Ovary (tissue), 9 donors: ENCODE measurements around the gene CDK8. TPM values are rescaled to one million over a fixed set of nuclear protein-coding genes. Genes with fewer than 3 reads are reported as not detected.

Source experiments
- DNase-seq, 5 donors: peaks; one replicate each; pipeline ENCODE4 v3.0.0-alpha.2; 2019 to 2020
- H3K27ac ChIP-seq, 2 donors: fragments of 200-600 bp; one replicate each; pipeline versions ENCODE4 v1.5.1 to v1.8.0; 2019 to 2022
- H3K27me3 ChIP-seq: fragments of 200-600 bp; one replicate; pipeline ENCODE4 v1.8.0; 2022
- H3K36me3 ChIP-seq: fragments of 200-600 bp; sonication (generic); one replicate; pipeline ENCODE4 v1.5.1; 2019
- H3K4me1 ChIP-seq: one replicate; pipeline ENCODE4 v1.8.1; 2013; ENCODE audit warnings: mild to moderate bottlenecking, moderate library complexity; ENCODE audit not compliant: insufficient read depth
- H3K4me3 ChIP-seq: fragments of 200-600 bp; sonication (generic); one replicate; pipeline ENCODE4 v1.5.1; 2017
- H3K9me3 ChIP-seq, 2 donors: fragments of 200-600 bp in 1 of 2; sonication (generic) in 1 of 2; one replicate each; pipeline versions ENCODE4 v1.5.1 to v1.8.1; 2013 to 2019; ENCODE audit warnings: mild to moderate bottlenecking in 1 of 2, moderate library complexity in 1 of 2
- EP300 ChIP-seq: sonication (generic); formaldehyde crosslinking; IDR thresholded peaks from one replicate; pipeline ENCODE4 v1.6.1; 2017; ENCODE audit warnings: antibody characterized with exemption
- POLR2A ChIP-seq: fragments of 450-650 bp; IDR thresholded peaks from one replicate; pipeline ENCODE4 v1.6.1; 2017; ENCODE audit warnings: antibody characterized with exemption, mild to moderate bottlenecking, moderate library complexity
- WGBS, 3 donors: extraction: QIAGEN DNeasy Blood & Tissue Kit in 1 of 3; methylation state at CpG; one replicate each; pipeline versions ENCODE4 v1.1.5 to v1.1.7; 2013 to 2017; 5-methylcytosine and 5-hydroxymethylcytosine counted together
- intact Hi-C, 4 donors: fragments of 100-400 bp; cut with DNase I; formaldehyde crosslinking; loops; one replicate each; pipeline versions ENCODE4 v1.11.0 to v1.15.1; 2022 to 2023
- polyA plus RNA-seq, 2 donors: library from polyadenylated mRNA; stranded (reverse); fragments of 200-250 nt in 1 of 2; fragments of 350-450 nt in 1 of 2; fragmentation: Illumina TruSeq in 1 of 2; extraction: RNeasy Lipid Tissue Mini Kit (QIAGEN cat#74804) in 1 of 2; gene quantifications; one replicate each; pipeline ENCODE4 v1.2.3, GENCODE V29; 2013 to 2014
- total RNA-seq, 7 donors: library from RNA; depleted of rRNA in 2 of 7; stranded (reverse); fragments of >200 nt in 2 of 7; fragmentation: NEBNext Ultra II Directional in 3 of 7; extraction: Animal tissue kit (Norgen Biotek cat#: 25700) in 3 of 7; gene quantifications; one replicate each; pipeline versions ENCODE4 v1.1.0 to v1.2.4, GENCODE V29; 2016 to 2023
- TF ChIP-seq, protein P1 (sequence below), 3 donors: fragments of 450-650 bp in 2 of 3; fragments of 200-600 bp in 1 of 3; IDR thresholded peaks; one replicate each; pipeline versions ENCODE4 v1.5.1 to v1.8.0; 2016 to 2022; ENCODE audit warnings: antibody characterized with exemption in 3 of 3, mild to moderate bottlenecking in 1 of 3
- donor health status: DM: no; HTN: no; CAD: no; lungs with moderate emphysema.
- donor health status: DM: no; HTN: no; CAD: no.
- donor health status: Bipolar disorder and iron deficiency.
- donor health status: DM: yes; HTN: yes; CAD: no.
- donor health status: DM: no; HTN: no; CAD: no.
- donor health status: DM: yes; HTN: yes; CAD: no.

The CDK8 gene
- total and polyA plus RNA-seq, 9 donors = 5.2 to 11.6 (median 8.3) TPM

- Histone ChIP-seq H3K4me3 (no peak overlapping the region), H3K27ac (no peak overlapping the region), H3K4me1 (no peaks in the 10 kb centered on the region), H3K27me3 (no peaks in the 10 kb centered on the region), H3K9me3 (no peaks in the 10 kb centered on the region), H3K36me3 (no peaks in the 10 kb centered on the region)
- WGBS, 3 donors = 82 to 85% (median 84%) methylated on average over 2 of the region's 2 CpGs
- TF ChIP-seq EP300 (no peak), POLR2A (no peak)
- TF ChIP-seq, protein P1, sequence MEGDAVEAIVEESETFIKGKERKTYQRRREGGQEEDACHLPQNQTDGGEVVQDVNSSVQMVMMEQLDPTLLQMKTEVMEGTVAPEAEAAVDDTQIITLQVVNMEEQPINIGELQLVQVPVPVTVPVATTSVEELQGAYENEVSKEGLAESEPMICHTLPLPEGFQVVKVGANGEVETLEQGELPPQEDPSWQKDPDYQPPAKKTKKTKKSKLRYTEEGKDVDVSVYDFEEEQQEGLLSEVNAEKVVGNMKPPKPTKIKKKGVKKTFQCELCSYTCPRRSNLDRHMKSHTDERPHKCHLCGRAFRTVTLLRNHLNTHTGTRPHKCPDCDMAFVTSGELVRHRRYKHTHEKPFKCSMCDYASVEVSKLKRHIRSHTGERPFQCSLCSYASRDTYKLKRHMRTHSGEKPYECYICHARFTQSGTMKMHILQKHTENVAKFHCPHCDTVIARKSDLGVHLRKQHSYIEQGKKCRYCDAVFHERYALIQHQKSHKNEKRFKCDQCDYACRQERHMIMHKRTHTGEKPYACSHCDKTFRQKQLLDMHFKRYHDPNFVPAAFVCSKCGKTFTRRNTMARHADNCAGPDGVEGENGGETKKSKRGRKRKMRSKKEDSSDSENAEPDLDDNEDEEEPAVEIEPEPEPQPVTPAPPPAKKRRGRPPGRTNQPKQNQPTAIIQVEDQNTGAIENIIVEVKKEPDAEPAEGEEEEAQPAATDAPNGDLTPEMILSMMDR (IDR thresholded peaks at IDR 0.05) = no peak
- intact Hi-C loops = no loop called here
- DNase-seq = no peak
Measured at GRCh38 chr13:26380930-26381329, 127.0 kb downstream of the CDK8 start.

DNA sequence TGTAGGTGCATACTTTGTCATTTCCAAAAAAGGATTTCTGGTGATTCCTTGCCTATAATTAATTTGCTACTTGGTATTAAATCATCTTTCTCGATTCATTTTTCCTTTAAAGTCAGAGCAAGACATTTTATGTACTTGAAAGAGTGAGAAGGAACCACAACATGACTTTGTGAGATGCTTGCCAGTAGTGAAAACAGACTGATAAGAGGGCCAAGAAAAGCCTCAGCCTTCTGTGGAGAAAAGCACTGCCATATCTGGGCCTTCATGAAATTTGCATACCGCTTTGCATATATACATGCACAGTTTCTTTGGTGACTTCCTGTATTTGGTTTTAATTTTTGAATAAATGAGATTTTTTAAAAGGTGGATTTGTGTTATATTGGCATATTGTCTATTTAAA lies 128.4 kb downstream of the CDK8 start:
- Histone ChIP-seq H3K4me1 (no peaks in the 10 kb centered on the region), H3K27ac (no peak overlapping the region), H3K27me3 (no peaks in the 10 kb centered on the region), H3K4me3 (no peak overlapping the region), H3K36me3 (no peaks in the 10 kb centered on the region), H3K9me3 (no peaks in the 10 kb centered on the region)
- TF ChIP-seq, protein P1 (IDR thresholded peaks at IDR 0.05) = no peak
- TF ChIP-seq POLR2A (no peak), EP300 (no peak)
- no peak for DNase-seq
- 69 to 81% (median 73%) methylated on average over 2 of the region's 2 CpGs for WGBS, 3 donors
- intact Hi-C loops = no loop called here

DNA sequence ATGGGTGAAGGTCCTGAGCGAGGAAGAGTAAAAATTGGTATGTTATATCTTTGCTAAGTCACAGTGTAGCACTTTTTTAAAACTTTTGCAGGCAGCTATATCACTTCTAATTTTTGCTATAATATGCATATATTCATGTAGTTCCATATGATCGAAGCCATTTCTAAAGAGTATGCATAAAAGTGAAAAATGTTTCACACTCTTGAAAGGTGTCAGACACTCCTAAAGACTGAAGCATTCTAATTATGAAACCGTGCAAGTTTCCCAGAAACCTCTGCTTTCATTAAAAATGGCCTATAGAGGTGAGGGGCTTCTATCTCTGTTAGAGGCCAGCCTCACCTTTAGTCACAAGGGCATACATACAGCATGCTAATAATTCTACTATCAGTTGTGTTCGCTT lies 128.9 kb downstream of the CDK8 start:
- H3K9me3 ChIP-seq = no peaks in the 10 kb centered on the region
- intact Hi-C loops = no loop called here
- H3K27me3 ChIP-seq = no peaks in the 10 kb centered on the region
- no peak overlapping the region for H3K27ac ChIP-seq
- H3K4me1 ChIP-seq = no peaks in the 10 kb centered on the region
- no peaks in the 10 kb centered on the region for H3K36me3 ChIP-seq
- WGBS, 3 donors = 92 to 96% (median 95%) methylated on average over 4 of the region's 4 CpGs
- DNase-seq = no peak
- TF ChIP-seq POLR2A (no peak), EP300 (no peak)
- TF ChIP-seq, protein P1 (IDR thresholded peaks at IDR 0.05) = no peak
- no peak overlapping the region for H3K4me3 ChIP-seq

DNA sequence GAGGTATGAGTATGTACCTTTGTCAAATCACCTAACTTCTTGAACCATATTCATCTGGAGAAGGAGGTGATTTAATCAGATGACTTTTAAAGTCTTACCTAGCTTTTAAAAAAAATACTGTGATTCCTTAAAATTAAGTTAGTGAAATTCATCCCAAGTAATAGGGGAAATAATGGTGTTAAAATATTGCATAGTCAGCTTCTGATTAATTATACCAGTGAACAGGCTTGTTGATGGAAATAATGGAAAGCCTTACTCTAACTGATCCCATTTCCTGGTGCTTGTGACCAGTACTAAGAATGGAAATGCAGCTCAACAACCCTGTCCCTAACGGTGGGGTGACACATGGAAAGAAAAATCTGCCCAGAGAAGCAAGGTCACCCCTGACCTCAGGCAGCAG lies 130.7 kb downstream of the CDK8 start:
- DNase-seq = no peak
- no peak overlapping the region for H3K4me3 ChIP-seq
- WGBS, 3 donors = 72 to 97% (median 84%) methylated on average over 1 of the region's 1 CpG
- no peaks in the 10 kb centered on the region for H3K36me3 ChIP-seq
- H3K27me3 ChIP-seq = no peaks in the 10 kb centered on the region
- no peak for TF ChIP-seq EP300
- TF ChIP-seq, protein P1 (IDR thresholded peaks at IDR 0.05) = no peak
- TF ChIP-seq POLR2A = no peak
- no peak overlapping the region for H3K27ac ChIP-seq
- no peaks in the 10 kb centered on the region for H3K9me3 ChIP-seq
- intact Hi-C loops = no loop called here
- H3K4me1 ChIP-seq = no peaks in the 10 kb centered on the region

DNA sequence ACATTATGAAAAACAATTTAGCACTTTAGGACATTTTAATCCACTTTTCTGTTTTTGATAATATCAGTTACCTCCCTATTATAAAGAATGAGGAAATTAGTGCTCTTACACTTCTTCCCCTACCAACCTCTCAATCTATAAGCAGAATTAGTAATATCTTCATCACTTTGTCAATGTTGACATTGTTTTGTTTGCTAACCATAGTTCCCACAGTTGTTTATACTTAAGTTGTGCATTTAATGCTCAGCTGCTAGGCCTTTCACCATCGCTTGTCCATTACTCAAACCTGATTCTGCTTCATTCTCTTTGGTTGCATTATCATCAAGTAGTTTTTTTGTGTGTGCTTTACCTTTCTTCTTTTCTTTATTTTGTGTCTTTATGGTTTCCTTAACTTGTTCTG lies 132.1 kb downstream of the CDK8 start:
- no peak for TF ChIP-seq EP300
- no peak for TF ChIP-seq POLR2A
- TF ChIP-seq, protein P1 (IDR thresholded peaks at IDR 0.05) = no peak
- Histone ChIP-seq H3K9me3 (no peaks in the 10 kb centered on the region), H3K4me1 (no peaks in the 10 kb centered on the region), H3K36me3 (no peaks in the 10 kb centered on the region), H3K27ac (no peak overlapping the region), H3K27me3 (no peaks in the 10 kb centered on the region), H3K4me3 (no peak overlapping the region)
- DNase-seq = no peak
- intact Hi-C loops = no loop called here
- 92 to 97% (median 93%) methylated on average over 1 of the region's 1 CpG for WGBS, 3 donors
